HG03521 (cell line): ENCODE data around the gene DNASE1L3.
"Not testable (repeated sequence)": the region's sequence is repeated elsewhere in the genome, so short reads cannot be mapped to it uniquely, and the experiment has no call there.

ENCODE experiments used
- ATAC-seq: cut with Tn5 transposase; IDR thresholded peaks from one replicate; pipeline ENCODE4 v1.9.1; 2021; ENCODE audit warnings: mild to moderate bottlenecking, moderate library complexity; ENCODE audit not compliant: unreplicated experiment

Gene DNASE1L3

DNA sequence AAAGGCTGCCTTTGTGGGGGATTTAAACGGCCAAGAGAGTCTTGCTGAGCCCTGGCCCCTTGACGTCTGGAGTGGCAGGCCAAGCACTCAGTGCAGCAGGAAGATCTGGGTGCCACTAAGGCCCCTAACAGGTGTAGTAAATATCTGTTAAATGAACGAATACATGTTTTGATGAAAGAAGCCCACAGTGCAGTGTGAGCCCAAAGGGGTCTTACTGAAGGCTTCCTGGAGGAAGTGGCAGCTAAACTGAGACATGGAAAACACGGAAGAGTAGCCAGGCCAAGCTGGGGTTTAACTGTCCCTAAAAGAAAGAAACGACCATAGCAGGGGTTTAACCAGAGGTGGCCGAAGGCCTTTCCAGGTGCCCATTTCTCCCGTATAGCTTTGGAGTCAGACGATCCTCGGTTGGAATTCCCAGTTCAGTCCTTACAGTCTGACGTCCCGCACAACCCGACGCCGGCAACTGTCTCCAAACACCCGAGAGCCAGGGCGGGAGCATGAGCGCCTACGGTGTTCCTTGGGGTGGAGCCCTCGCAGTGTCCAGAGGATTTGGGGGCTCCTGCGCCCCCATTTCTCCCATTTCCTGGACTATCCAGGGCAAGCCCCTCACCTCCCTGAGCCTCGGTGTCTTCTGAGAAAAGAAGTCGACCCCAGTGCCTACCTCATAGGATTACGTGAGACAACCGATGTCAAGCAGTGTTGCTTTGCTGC is 25.9 kb upstream of the DNASE1L3 start:
- no peak for ATAC-seq

DNA sequence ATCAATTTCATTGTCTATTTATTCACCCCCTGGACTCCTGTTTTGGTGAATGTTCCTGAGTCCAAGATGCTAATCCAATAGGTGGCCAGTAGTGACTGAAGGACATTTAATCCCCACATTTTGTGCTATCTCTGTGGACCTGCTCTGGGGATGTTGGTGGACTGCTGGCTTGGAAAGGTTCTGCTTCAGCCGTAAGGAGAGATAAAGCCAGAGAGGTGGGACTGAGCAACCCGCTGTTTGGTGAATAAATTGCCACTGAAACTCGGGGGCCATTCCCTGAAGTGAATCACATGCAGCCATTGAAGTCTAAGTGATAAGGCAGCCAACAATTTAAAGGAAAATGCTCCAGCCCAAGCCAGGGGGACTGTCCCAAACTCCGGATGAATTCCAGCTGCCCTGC is 25.2 kb upstream of the DNASE1L3 start:
- no peak for ATAC-seq

DNA sequence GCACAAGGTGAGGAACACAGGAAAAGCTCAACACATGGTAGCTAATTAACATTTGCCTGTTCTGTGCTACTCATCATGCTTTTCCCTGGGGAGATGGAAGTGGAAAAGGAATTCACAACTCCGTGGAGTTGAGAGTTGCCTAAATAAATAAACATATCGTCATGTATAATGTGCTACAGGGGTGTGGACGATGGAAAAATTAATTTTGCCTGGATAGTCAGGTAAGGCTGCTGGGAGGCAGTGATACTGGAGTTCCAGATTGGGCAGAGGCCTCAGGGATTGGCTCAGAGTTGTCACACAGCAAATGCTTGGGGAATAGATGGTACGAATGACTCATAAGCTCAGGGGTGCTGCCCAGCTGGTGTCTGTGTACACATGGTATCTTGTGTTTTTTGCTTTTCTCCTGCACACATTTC is 23.8 kb upstream of the DNASE1L3 start:
- ATAC-seq = no peak

DNA sequence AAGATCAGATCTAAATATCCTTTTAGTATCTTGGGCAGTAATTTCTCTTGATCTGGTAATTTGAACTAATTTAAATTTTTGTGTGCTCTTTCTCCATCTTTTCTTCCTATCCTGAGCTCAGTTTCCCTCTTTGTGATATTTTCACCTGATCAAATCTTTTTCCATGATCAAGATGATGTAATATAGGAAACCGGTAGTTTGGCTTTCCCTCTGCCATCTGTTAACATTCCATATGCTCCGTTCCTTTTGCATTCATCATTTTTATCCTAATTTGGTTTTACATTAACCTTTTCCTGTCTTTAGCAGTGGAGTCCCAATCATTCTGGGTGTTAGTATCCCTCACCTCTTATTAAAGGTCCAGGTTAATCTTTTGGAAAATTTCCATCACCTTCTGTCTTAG is 20.9 kb upstream of the DNASE1L3 start:
- ATAC-seq = no peak

DNA sequence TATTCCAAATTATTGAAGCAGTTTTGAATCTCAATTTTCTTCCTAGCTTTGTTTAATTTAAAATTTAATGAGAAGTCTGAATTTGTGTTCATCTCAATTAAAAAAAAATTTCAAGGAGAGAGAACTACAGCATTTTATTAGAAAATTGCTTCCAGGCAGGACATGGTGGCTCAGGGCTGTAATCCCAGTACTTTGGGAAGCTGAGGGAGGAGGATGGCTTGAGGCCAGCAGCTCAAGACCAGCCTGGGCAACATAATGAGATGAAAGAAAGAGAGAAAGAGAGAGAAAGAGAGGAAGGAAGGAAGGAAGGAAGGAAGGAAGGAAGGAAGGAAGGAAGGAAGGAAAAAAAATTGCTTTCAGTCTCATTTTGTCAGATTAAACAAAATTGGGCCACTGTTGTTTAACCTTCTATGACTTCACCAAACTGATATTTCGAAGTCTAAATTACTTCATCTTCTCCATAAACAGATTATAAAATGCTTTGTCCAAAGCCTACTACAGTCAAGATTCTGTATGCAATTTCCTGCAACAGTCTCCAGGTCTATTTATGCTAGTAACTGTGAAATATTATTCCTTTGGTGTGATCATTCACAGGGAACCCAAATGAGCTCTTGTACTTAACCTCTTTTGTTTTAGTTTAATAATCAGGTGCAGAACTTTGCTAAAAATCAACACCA is 20.2 kb upstream of the DNASE1L3 start:
- ATAC-seq = no peak

DNA sequence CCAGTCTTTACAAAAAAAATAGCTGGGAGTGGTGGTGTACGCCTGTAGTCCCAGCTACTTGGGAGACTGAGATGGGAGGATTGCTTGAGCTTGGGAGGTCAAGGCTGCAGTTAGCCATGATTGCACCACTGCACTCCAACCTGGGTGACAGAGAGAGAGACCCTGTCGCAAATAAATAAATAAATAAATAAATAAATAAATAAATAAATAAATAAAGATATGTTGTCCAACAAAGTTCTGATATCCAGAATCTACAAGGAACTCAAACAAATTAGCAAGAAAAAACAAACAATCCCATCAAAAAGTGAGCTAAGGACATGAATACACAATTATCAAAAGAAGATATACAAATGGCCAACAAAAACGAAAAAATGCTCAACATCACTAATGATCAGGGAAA is 17.2 kb upstream of the DNASE1L3 start:
- not testable (repeated sequence) for ATAC-seq

DNA sequence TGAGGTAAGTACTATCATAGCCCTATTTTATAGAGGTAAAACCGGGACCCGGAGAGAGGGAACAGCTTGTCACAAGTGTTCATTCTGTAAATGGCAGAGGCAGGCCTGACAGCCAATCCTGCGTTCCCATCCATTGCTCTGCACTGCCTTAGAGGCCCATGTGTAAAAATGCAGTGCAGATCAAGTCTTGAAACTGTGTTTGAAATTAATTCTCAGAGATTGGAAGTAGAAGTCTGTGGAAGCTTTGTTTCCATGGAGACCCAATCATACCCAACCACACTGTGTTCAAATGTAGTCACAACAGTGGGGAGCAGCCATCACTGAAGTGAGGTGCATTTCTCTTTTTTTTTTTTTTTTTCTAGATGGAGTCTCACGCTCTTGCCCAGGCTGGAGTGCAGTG is 13.1 kb upstream of the DNASE1L3 start:
- no peak for ATAC-seq

DNA sequence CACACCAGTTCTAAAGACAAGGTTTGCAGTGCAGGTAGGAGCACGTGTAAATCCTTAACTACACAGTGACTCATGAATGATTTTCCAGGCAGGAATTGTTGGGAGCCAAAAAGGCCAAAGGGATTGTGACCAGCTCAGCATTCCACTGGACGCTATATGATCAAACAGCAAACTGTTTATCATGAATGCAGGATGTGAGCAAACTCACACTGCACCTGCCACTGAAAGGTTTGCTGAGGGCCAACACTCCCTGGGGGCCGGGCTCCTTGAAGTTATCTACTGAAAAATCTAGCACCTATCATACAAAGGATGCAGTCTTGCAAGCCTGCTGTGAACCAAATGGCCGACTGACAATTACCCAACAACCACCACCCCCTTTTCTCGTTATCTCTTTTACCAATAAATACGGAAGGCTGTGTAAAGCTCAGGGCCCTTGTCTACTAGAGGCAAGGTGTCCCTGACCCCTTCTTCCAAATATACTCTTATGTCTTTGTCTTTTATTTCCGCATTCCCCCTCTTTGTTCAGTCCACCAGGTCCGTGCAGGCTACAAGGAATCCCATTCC is 11.5 kb upstream of the DNASE1L3 start:
- no peak for ATAC-seq

DNA sequence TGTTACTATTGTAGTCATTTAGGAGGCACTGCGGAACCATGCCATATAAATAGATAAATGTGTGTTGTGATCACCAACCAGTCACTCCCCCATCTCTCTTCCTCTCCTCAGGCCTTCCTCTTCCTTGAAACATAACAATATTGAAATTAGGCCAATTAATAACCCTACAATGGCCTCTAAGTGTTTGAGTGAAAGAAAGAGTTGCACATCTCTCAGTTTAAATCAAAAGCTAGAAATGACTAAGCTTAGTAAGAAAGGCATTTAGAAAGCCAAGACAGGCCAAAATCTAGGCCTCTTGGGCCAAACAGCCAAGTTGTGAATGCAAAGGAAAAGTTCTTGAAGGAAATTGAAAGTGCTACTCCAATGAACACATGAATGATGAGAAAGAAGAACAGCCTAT is 8.1 kb upstream of the DNASE1L3 start:
- ATAC-seq = no peak

DNA sequence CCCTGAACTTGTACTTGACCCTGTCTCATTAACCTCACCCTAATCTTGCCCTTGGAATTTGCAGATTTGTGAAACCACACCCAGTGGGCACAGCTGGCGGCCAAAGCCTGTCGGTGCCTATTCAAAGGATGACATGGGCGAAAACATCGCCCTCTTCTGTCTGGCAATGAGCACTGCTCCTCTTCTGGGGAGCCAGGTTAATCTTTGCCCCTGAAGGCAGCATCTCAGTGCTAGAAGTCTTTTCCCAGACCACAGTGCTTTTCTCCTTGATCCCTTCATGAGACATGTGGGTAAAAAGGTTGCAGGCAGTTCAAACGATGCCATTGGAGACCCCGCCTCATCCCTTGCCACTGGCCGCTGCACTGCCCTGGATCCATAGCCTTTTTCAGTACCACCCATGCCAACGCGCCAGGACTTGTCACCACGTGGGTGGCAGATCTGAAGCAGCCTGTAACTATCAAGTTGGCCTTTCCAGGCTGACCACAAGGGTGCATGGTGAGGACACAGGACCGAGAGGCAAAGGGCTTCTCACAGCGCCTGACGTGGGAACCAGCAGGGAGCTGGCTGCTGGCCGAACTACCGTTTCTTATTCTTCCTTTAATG is 6.5 kb upstream of the DNASE1L3 start:
- ATAC-seq = no peak

DNA sequence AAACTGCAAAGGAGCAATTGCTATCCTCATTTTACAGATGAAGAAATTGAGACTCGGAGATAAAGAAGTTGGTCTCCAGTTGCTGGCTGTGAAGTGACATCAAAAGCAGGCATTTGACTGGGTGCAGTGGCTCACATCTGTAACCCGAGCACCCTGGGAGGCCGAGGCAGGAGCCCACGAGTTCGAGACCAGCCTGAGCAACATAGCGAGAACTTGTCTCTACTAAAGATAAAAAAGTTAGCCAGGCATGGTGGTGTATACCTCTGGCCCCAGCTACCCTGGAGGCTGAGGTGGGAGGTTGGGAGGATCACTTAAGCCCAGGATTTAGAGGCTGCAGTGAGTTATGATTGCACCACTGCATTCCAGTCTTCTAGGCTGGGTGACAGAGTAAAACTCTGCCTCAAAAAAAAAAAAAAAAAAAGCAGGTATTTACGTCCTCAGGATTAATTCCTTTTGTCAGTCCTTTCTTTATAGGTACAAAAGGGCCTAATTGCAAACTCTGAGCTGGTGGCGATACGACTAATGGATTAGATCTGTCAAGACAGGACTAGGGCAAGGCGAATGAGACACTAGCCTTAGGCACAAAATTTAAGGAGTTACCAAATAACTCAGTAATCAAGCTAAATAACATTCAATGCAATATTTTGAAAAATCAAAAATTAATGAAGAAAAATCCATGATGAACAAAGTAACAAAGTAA is 5.9 kb upstream of the DNASE1L3 start:
- no peak for ATAC-seq

DNA sequence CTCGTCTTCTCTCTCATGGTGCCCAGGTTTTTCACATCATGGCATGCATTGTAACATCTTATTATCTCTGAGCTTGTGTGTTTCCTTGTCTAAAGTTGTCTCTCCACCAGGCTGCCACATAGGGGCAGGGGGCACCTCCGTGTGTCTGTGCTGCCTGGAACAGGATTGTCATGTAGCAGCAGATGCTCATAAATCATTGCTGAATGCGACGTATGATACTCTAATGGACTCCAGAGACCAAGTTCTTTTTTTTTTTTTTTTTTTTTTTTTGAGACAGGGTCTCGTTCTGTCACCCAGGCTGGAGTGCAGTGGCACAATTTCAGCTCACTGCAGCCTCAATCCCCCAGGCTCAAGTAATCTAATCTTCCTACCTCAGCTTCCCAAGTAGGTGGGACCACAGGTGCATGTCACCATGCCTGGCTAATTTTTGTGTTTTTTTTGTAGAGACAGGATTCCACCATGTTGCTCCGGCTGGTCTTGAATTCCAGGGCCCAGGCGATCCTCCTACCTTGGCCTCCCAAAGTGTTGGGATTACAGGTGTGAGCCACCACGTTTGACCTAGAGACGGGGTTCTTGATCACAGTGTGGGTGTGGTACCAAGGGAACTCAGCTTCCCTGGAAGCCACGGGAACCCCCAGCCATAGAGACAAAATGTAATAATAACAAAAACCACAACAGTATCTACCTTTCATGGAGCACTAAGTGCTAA is 4.7 kb upstream of the DNASE1L3 start:
- ATAC-seq = no peak

DNA sequence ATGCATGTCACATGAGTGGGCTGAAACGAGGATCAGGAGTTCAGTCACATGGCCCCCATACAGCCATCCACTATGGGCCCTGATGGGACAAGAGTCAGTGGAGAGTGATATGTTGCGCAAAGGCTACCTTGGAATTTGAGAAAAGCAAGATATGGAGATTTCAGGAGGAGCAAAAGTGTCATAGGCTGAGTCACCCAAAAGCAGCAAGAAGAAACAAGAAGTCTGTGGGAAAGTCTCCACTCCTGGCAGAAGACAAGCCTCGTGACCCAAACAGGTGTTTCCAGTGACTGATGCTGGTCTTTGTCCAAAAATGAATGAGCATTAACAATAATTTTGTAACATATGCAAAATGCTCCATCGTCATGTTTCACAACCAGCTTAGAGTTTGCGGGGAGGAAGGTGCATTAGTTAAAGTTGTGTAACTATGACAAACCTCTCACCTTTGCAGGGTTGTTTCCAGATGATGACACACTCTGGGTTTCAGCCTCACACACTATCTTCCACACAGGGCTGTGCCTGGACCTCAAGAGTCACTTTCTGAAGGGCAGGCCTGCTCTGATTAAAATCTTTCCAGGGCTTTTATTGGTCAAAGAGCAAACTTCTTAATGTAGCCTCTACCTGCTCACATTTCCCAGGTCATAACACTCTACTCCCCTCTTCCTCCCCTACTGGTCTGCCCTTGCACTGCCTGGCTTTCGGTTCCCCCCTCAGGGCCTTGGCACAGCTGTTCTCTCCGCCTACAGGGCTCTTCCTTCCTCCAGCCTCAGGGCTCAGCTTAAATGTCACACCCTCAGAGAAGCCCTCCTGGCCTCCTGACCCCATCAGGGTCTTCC is 3.9 kb upstream of the DNASE1L3 start:
- ATAC-seq = peak; percentile 73

DNA sequence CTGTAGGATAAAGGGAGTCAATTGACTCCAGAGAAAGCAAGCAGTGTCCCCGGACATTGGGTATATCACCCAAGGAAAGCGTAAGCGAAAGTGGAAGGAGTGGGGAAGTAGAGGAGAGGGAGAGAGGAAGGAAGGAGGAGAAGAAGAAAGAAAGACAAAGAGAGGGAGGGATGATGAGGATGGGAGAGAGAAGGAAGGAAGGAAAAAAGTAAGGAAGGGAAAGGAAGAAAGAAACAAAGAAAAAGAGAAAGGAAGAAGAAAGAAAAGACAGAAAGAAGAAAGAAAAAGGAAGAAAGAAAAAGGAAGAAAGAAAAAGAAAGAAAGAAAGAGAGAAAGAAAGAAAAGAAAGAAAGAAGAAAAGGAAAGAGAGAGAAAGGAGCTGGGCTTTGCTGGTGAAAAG is 839 bp downstream of the DNASE1L3 start:
- no peak for ATAC-seq

DNA sequence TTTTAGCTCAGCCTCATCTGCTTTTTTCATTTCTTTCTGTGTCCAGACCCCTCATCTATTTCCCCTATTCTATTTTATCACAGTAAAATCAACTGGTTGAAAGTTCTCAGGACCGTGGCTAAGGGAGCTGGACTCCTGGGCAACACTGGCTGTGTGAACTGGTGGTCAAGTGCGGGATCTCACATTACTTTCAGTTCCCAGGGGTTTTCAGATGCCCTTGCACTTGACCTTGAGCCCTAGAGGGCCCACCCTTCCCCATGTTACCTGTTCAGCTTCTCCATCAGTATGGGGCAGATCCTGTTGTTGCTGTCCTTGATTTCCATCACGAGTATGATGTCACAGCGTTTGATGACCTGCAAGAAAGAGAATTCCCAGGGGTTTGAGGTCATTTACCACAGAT is 2.8 kb downstream of the DNASE1L3 start:
- ATAC-seq = no peak

DNA sequence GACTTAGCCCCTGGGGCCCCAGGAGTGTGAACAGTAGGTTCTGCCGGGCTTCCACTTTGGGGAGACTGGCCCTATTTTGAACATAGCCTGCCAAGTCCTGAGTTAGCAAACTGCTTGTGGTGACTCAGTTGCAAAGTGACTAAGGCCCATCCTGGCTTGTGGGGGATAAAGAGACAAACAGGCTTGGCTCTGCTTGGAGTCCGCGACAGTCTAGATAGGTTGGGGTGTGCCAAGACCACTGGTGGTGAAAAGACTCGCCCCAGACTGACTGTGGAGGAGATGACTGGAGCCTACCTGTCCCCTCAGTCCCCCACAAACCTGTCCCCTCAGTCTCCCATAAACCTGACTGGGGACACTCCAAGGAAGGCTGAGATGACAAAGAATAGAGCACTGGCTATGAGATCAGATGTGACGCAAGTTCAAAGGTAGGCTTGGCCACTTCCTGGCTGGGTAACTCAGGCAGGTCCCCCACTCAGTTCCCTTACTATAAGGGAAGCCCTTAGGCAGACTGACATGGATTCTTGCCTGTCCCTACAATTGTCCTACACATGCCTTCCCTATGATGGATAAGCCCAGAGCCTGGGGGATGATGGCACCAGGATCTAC is 4.3 kb downstream of the DNASE1L3 start:
- no peak for ATAC-seq

DNA sequence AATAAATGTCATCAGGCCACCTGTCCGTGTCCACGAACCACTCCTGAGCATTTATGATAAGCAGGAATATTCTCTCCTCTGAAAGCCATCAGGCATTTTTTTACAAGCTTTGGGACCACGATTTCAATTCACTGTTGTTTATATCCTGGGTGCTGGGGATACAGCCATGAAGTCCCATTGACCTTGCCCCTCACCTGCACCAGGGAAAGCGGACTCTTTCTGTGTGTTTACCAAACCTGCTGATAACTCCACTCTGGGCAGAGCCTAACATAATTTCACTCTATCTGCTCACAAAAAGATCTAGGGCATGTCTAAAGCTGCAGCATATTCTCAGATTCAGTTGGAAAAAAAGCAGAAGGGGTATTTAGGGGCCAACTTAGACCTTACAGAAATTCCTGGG is 4.8 kb downstream of the DNASE1L3 start:
- no peak for ATAC-seq

DNA sequence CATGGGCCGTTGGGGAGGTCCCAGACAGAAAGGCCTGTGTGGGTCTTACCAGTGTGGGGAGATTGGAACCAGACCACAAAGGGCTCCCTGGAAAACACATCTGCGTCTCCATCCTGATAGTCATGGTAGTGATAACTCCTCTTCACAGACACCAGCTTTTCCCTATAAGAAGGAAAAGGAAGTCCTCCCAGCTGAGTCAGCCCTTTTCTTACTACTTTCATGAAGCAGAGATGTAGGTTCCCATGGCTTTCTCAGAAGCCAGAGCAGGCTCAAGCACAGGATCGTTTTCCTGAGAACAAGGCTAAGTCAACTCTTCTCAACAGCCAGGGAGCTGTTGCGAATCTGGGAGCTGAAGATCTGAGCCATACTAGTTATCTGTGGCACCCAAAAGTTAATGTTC is 6.1 kb downstream of the DNASE1L3 start:
- no peak for ATAC-seq

DNA sequence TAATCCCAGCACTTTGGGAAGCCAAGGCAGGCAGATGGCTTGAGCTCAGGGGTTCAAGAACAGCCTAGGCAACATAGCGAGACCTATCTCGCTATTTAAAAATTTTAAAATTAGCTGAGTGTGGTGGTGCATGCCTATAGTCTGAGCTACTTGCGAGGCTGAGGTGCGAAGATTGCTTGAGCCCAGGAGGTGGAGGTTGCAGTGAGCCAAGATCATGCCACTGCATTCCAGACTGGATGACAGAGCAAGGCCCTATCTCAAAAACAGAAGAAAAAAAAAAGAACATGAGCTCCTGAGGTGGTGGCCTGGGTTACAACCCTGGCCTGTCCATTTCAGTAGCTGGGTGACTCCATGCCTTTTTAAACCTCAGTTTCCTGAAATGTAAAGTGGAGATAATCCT is 7.2 kb downstream of the DNASE1L3 start:
- no peak for ATAC-seq
